HCT116 (cell line): ENCODE measurements around the gene SGPP2. TPM values are rescaled to one million over a fixed set of nuclear protein-coding genes. Genes with fewer than 3 reads are reported as not detected.

Source experiments
- ATF3 ChIP-seq: IDR thresholded peaks from 2 replicates; pipeline ENCODE4 v1.6.1; 2012
- MAX ChIP-seq: IDR thresholded peaks from 2 replicates; pipeline ENCODE4 v1.6.1; 2012
- RAD21 ChIP-seq: IDR thresholded peaks from 2 replicates; pipeline ENCODE4 v1.6.1; 2012; ENCODE audit warnings: low read depth, mild to moderate bottlenecking
- REST ChIP-seq: IDR thresholded peaks from 2 replicates; pipeline ENCODE4 v1.6.1; 2012; ENCODE audit warnings: low read depth
- SRF ChIP-seq: IDR thresholded peaks from 2 replicates; pipeline ENCODE4 v1.6.1; 2012; ENCODE audit warnings: low read depth
- TCF7L2 ChIP-seq: IDR thresholded peaks from 2 replicates; pipeline ENCODE4 v1.7.0; 2011; ENCODE audit warnings: borderline replicate concordance, inconsistent platforms; ENCODE audit not compliant: insufficient read depth, insufficient read length; ENCODE audit errors: extremely low read depth
- YY1 ChIP-seq: IDR thresholded peaks from 2 replicates; pipeline ENCODE4 v1.6.1; 2011; ENCODE audit warnings: low read length, low read depth, moderate library complexity, mild to moderate bottlenecking; ENCODE audit not compliant: insufficient replicate concordance; ENCODE audit errors: extremely low read depth
- ZBTB33 ChIP-seq: IDR thresholded peaks from 2 replicates; pipeline ENCODE4 v1.6.1; 2011; ENCODE audit warnings: mild to moderate bottlenecking, low read length, moderate library complexity; ENCODE audit not compliant: insufficient replicate concordance; ENCODE audit errors: extremely low read depth
- ZNF274 ChIP-seq: fragments of 200-500 bp; sonication (Bioruptor generic); IDR thresholded peaks from 2 replicates; pipeline ENCODE4 v1.6.1; 2014; ENCODE audit warnings: mild to moderate bottlenecking, low read depth, low read length, inconsistent platforms
- total RNA-seq: library from RNA; stranded (reverse); gene quantifications from one replicate; pipeline ENCODE4 v1.2.1, GENCODE V29; 2021; ENCODE audit not compliant: unreplicated experiment

SGPP2 gene
- total RNA-seq, 1 experiment from 2014 or later = 1.6 TPM

- TF ChIP-seq REST (no peak), ATF3 (no peak), TCF7L2 (no peak), ZBTB33 (no peak), YY1 (no peak), MAX (no peak), SRF (no peak), RAD21 (no peak), ZNF274 (no peak)
These were observed 18.3 kb downstream of the SGPP2 start (continued) for GRCh38 chr2:222442665-222443064.
